ENCODE results near the gene CDHR2. TPM values are rescaled to one million over a fixed set of nuclear protein-coding genes. Genes with fewer than 3 reads are reported as not detected.

CDHR2 gene, protein sequence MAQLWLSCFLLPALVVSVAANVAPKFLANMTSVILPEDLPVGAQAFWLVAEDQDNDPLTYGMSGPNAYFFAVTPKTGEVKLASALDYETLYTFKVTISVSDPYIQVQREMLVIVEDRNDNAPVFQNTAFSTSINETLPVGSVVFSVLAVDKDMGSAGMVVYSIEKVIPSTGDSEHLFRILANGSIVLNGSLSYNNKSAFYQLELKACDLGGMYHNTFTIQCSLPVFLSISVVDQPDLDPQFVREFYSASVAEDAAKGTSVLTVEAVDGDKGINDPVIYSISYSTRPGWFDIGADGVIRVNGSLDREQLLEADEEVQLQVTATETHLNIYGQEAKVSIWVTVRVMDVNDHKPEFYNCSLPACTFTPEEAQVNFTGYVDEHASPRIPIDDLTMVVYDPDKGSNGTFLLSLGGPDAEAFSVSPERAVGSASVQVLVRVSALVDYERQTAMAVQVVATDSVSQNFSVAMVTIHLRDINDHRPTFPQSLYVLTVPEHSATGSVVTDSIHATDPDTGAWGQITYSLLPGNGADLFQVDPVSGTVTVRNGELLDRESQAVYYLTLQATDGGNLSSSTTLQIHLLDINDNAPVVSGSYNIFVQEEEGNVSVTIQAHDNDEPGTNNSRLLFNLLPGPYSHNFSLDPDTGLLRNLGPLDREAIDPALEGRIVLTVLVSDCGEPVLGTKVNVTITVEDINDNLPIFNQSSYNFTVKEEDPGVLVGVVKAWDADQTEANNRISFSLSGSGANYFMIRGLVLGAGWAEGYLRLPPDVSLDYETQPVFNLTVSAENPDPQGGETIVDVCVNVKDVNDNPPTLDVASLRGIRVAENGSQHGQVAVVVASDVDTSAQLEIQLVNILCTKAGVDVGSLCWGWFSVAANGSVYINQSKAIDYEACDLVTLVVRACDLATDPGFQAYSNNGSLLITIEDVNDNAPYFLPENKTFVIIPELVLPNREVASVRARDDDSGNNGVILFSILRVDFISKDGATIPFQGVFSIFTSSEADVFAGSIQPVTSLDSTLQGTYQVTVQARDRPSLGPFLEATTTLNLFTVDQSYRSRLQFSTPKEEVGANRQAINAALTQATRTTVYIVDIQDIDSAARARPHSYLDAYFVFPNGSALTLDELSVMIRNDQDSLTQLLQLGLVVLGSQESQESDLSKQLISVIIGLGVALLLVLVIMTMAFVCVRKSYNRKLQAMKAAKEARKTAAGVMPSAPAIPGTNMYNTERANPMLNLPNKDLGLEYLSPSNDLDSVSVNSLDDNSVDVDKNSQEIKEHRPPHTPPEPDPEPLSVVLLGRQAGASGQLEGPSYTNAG (N-terminal part only)
- not detected for total RNA-seq

DNA sequence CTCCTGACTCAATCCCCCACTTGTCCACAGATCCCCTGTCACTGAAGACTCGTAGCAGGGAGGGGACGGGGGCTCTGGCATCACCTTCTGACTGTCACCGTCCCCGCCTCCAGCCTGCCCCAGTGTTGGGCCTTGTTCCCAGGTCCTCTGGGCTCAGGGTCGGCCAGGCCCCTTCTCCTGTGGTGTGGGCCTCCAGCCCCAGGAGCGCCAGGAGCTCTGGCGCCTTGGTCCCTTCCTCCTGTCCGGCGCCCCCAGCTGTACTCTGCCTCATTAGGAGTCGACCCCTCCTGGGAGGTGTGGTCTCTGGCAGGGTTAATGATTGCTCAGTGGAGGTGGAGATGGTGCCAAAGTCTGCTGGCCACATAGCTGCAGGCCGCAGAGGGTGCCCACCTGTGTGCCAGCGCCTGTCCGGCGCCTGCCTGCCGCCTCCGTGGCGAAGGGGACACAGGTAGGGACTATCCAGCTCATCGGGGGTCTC is at the start of gene CDHR2:
Gene CDHR2 (plus strand): TSS at position 376 of the 478 bp plus-strand sequence. CDS start 16,011 bp downstream, outside the sequence.

DNA sequence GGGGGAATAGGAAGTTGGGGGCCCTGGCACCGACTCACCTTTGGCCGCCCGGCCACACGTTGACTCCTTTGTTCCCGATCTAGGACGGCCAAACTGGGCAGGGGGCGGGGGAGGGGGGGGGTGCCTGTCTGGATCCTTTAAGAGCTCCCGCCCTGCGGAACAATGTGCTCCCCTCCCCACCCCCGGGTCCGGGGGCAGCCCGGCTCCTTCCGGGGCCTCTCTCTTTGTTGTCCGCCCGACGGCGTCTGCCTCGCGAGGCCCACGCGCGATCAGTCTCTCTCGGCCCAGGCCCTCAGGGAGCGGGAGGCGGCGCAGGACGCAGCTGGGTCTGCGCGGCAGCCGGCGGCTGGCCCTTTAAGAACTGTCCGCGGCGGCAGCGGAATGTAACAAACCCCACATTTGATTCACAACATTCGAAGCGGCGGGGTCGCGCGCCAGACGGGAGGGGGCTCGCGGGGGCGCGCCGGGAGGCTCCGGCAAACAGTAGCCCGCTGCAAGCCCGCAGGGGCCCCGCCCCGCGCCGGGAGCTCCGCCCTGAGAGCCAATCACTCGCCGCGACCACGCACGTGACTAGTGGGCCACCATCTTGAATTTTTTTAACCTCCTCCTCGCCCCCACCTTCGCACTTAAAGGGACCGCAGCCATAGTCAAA is 12.1 kb upstream of the CDHR2 start, which contains the start of gene RNF44:
Gene RNF44 (minus strand): TSS at position 501 of the 652 bp plus-strand sequence. CDS start 4,930 bp downstream, outside the sequence.

DNA sequence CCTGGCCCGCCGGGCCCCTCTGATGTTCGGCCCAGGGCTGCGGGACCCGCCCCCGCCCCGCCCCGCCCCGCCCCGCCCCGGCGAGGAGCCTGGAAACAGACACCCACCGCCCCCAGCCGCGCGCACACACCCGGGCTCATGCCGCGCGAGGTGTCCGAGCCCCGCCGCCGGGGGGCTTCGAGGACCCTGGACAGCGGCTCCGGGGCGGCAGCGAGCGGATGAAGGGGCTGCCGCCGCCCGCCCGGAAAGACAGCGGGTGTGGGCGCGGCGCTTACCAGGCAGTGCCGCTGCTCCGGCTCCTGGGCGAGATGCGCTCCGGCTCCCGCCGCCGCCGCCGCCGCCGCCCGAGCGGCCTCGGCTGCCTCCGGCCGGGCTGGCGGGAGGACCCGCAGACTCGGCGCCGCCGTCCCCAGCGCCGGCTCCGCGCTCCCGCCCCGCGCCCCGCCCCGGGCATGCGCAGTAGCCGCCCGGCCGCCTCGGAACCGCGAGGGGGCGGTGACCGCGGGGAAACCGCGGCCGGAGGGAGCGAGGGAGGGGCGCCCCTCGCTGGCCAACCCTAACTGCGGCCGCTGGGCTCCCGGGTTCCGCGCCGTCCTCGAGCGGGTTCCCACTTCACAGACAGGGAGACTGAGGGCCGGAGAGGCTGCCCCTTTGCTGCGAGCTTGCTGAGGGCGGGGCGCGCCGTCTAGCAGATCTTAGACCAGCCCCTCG is 60.7 kb downstream of the CDHR2 start, which contains the start of gene GPRIN1:
Gene GPRIN1 (minus strand): TSS at position 433 of the 711 bp plus-strand sequence. CDS start 10,322 bp downstream, outside the sequence.

DNA sequence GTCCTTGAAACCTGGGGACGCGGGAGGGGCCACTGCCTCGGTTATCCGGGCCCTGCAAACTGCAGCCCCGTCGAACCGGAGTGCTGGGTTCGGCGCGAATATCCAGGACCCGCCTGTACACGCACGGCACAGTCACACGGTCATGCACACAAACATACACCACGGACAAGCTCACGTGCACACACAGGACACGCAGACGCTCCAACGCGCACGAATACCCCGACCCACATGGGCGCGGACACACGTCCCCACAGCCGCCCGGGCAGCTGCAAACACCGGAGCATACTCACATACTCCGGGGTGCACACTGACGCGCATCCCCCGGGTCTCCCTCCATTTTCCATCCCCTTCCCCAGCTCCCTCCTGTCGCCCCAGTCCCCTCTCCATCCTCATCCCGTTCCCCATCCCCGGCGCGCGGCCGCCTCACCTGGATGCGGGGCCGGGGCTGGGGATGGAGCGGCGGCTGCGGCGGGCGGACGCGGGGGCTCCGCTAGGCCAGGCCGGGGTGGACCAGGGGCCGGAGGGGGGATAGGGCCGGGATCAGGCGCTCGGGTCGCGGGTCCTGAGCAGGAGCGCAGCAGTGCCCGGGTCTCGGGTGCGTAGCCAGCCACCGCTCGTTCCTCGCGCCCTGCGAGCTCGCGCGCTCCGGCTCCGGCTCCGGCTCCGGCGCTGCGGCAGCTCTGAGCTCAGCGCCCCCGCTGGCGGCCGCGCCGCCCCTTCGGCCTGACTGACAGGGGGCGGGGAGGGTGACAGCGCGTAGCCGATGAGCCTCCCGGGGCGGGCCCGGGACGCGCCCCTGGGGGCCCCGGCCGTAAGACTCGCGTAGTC is 80.9 kb downstream of the CDHR2 start, which contains the start of the genes EIF4E1B and SNCB:
Gene EIF4E1B (plus strand): TSS at position 823 of the 828 bp plus-strand sequence. CDS start 12,113 bp downstream, outside the sequence.
Gene SNCB (minus strand): TSS at position 682 of the 828 bp plus-strand sequence. CDS start 880 bp downstream, outside the sequence.

Small RNAs within 50 kb of the gene (small RNA-seq; reads per million reads assigned to genes)
- gene MIR4281: 0 reads per million in 2 donors
- gene RF00019: 0 reads per million in 2 donors
- gene RN7SL684P: 0 to 0.26 reads per million in 2 donors

Other genes starting within 250 kb of the CDHR2 start
- gene KIAA1191, start 187.6 kb upstream of the CDHR2 start, total RNA-seq: 10 to 100 TPM; 52.7 to 67.3 TPM
- gene ARL10, start 183.9 kb upstream of the CDHR2 start, total RNA-seq: 1 to 10 TPM; 7.7 to 7.9 TPM
- 10 to 100 TPM; 10.3 to 27.6 TPM for gene NOP16, start 160.7 kb upstream of the CDHR2 start, total RNA-seq
- gene HIGD2A, start 160.6 kb upstream of the CDHR2 start, total RNA-seq: 10 to 100 TPM; 51.6 to 53.0 TPM
- gene CLTB, start 132.8 kb upstream of the CDHR2 start, total RNA-seq: 10 to 100 TPM; 63.3 to 68.6 TPM
- gene FAF2, start 101.0 kb upstream of the CDHR2 start, total RNA-seq: 10 to 100 TPM; 33.4 to 49.6 TPM
- 1 to 10 TPM; 4.3 to 5.9 TPM for gene RNF44, start 11.9 kb upstream of the CDHR2 start, total RNA-seq
- gene GPRIN1, start 60.8 kb downstream of the CDHR2 start, total RNA-seq: 10 to 100 TPM; 11.4 to 14.3 TPM
- gene SNCB, start 81.2 kb downstream of the CDHR2 start, total RNA-seq: under 1 TPM; 0.34 to 0.67 TPM
- gene EIF4E1B, start 81.3 kb downstream of the CDHR2 start, total RNA-seq: not detected
- gene TSPAN17, start 98.1 kb downstream of the CDHR2 start, total RNA-seq: 10 to 100 TPM; 36.0 to 38.2 TPM